Posterior vena cava (tissue), 2 donors: ENCODE results near the gene NLGN1. TPM values are rescaled to one million over a fixed set of nuclear protein-coding genes. Genes with fewer than 3 reads are reported as not detected.

Experiments
- DNase-seq: peaks from one replicate; pipeline ENCODE4 v3.0.0-alpha.2; 2020; ENCODE audit warnings: low spot score
- intact Hi-C, 2 donors: fragments of 100-400 bp; cut with DNase I; formaldehyde crosslinking; loops; one replicate each; pipeline versions ENCODE4 v1.14.1 to v1.14.2; 2022 to 2023
- total RNA-seq, 2 donors: library from RNA; stranded (reverse); fragmentation: NEBNext Ultra II Directional; extraction: Animal tissue kit (Norgen Biotek cat#: 25700); gene quantifications; one replicate each; pipeline ENCODE4 v1.2.1, GENCODE V29; 2021
- donor health status: DM: yes; HTN: yes; CAD: no.
- donor health status: DM: yes; HTN: yes; CAD: no.

NLGN1 gene
- total RNA-seq, 2 donors from 2014 or later, result 11.5 to 14.5 TPM

- DNase-seq, result no peak
- intact Hi-C loops, result no loop called here
Observed at GRCh38 chr3:173912126-173912525, 514.6 kb downstream of the NLGN1 start.

GRCh38 chr3:173913397-173913796 lies 515.9 kb downstream of the NLGN1 start:
- DNase-seq, result no peak
- intact Hi-C loops, result no loop called here

GRCh38 chr3:173913974-173914421 lies 516.5 kb downstream of the NLGN1 start:
- intact Hi-C loops, result no loop called here
- DNase-seq, result no peak

GRCh38 chr3:173916799-173917198 lies 519.3 kb downstream of the NLGN1 start:
- DNase-seq, result no peak
- intact Hi-C loops, result no loop called here

- intact Hi-C loops, result loop anchor here in 1 of 2 donors (10.0 kb wide), 1 partner anchor 1634 kb away; no protein-coding TSS in a partner anchor
- no peak for DNase-seq
Observed at GRCh38 chr3:173920386-173920785, 522.8 kb downstream of the NLGN1 start.

GRCh38 chr3:173921732-173922131 lies 524.2 kb downstream of the NLGN1 start:
- DNase-seq, result no peak
- intact Hi-C loops, result loop anchor here in 1 of 2 donors (10.0 kb wide), 1 partner anchor 1633 kb away; no protein-coding TSS in a partner anchor

GRCh38 chr3:173923204-173923603 lies 525.7 kb downstream of the NLGN1 start:
- intact Hi-C loops, result loop anchor here in 1 of 2 donors (10.0 kb wide), 1 partner anchor 1632 kb away; no protein-coding TSS in a partner anchor
- no peak for DNase-seq

GRCh38 chr3:173930251-173930650 lies 532.7 kb downstream of the NLGN1 start:
- DNase-seq, result no peak
- intact Hi-C loops, result no loop called here

GRCh38 chr3:173932624-173933023 lies 535.1 kb downstream of the NLGN1 start:
- DNase-seq, result no peak
- intact Hi-C loops, result no loop called here

GRCh38 chr3:173933113-173933512 lies 535.6 kb downstream of the NLGN1 start:
- intact Hi-C loops, result no loop called here
- no peak for DNase-seq

- DNase-seq, result no peak
- intact Hi-C loops, result no loop called here
Observed at GRCh38 chr3:173936316-173936715, 538.8 kb downstream of the NLGN1 start.

GRCh38 chr3:173938159-173938558 lies 540.6 kb downstream of the NLGN1 start:
- no peak for DNase-seq
- intact Hi-C loops, result no loop called here

- no peak for DNase-seq
- intact Hi-C loops, result no loop called here
Observed at GRCh38 chr3:173938616-173939015, 541.1 kb downstream of the NLGN1 start.

GRCh38 chr3:173939331-173939730 lies 541.8 kb downstream of the NLGN1 start:
- no peak for DNase-seq
- intact Hi-C loops, result no loop called here

- intact Hi-C loops, result no loop called here
- no peak for DNase-seq
Observed at GRCh38 chr3:173943264-173943663, 545.7 kb downstream of the NLGN1 start.

GRCh38 chr3:173945170-173945569 lies 547.6 kb downstream of the NLGN1 start:
- intact Hi-C loops, result no loop called here
- no peak for DNase-seq

- DNase-seq, result no peak
- intact Hi-C loops, result no loop called here
Observed at GRCh38 chr3:173945806-173946205, 548.3 kb downstream of the NLGN1 start.

GRCh38 chr3:173954647-173955046 lies 557.1 kb downstream of the NLGN1 start:
- intact Hi-C loops, result no loop called here
- no peak for DNase-seq

GRCh38 chr3:173957646-173958045 lies 560.1 kb downstream of the NLGN1 start:
- DNase-seq, result peak; percentile 55
- intact Hi-C loops, result no loop called here

GRCh38 chr3:173958805-173959204 lies 561.3 kb downstream of the NLGN1 start:
- intact Hi-C loops, result no loop called here
- DNase-seq, result peak; percentile 72

GRCh38 chr3:173970281-173970680 lies 572.7 kb downstream of the NLGN1 start:
- intact Hi-C loops, result no loop called here

GRCh38 chr3:173976281-173976680 lies 578.7 kb downstream of the NLGN1 start:
- DNase-seq, result no peak

More at GRCh38 chr3:173970281-173970680, 572.7 kb downstream of the NLGN1 start:
- DNase-seq, result no peak

More at GRCh38 chr3:173976281-173976680, 578.7 kb downstream of the NLGN1 start:
- intact Hi-C loops, result no loop called here
